Mesendoderm (in vitro differentiated cells): ENCODE results near the gene INPP1.
A peak's percentile ranks its signal among the peaks of the same experiment; 100 is the strongest.

Experiments
- DNase-seq: peaks from one replicate; pipeline ENCODE4 v3.0.0; 2013
- H2AK5ac ChIP-seq: 2 replicates; pipeline ENCODE4 v1.6.1; 2013; ENCODE audit warnings: low read length, inconsistent platforms
- H2BK120ac ChIP-seq: 2 replicates; pipeline ENCODE4 v1.6.1; 2013; ENCODE audit warnings: low read depth, mild to moderate bottlenecking, low read length, moderate library complexity, mixed read lengths
- H2BK15ac ChIP-seq: replicated peaks from 2 replicates; pipeline ENCODE4 v1.6.1; 2013; ENCODE audit warnings: low read depth, mild to moderate bottlenecking, moderate library complexity
- H2BK5ac ChIP-seq: 2 replicates; pipeline ENCODE4 v1.6.1; 2013; ENCODE audit warnings: low read length, inconsistent platforms
- H3K18ac ChIP-seq: 2 replicates; pipeline ENCODE4 v1.6.1; 2013; ENCODE audit warnings: mild to moderate bottlenecking, low read length, mixed read lengths
- H3K23ac ChIP-seq: one replicate; pipeline ENCODE4 v1.6.1; 2013; ENCODE audit warnings: low read length
- H3K27ac ChIP-seq: 2 replicates; pipeline ENCODE4 v1.5.1; 2013; ENCODE audit warnings: low read depth, mild to moderate bottlenecking, inconsistent platforms, low read length, moderate library complexity
- H3K27me3 ChIP-seq: 2 replicates; pipeline ENCODE4 v1.6.1; 2013; ENCODE audit warnings: low read length, control low read depth, mild to moderate bottlenecking, inconsistent platforms; ENCODE audit not compliant: insufficient read depth, poor library complexity
- H3K36me3 ChIP-seq: 2 replicates; pipeline ENCODE4 v1.6.1; 2013; ENCODE audit warnings: low read length, inconsistent platforms; ENCODE audit not compliant: control insufficient read depth, insufficient read depth
- H3K4ac ChIP-seq: one replicate; pipeline ENCODE4 v1.6.1; 2013; ENCODE audit warnings: low read depth, mild to moderate bottlenecking, low read length, moderate library complexity
- H3K4me1 ChIP-seq: 2 replicates; pipeline ENCODE4 v1.6.1; 2013; ENCODE audit warnings: low read depth, low read length, inconsistent platforms; ENCODE audit not compliant: control insufficient read depth
- H3K4me2 ChIP-seq: 2 replicates; pipeline ENCODE4 v1.6.1; 2013; ENCODE audit warnings: low read length
- H3K4me3 ChIP-seq: 2 replicates; pipeline ENCODE4 v1.5.1; 2013; ENCODE audit warnings: mild to moderate bottlenecking, low read length
- H3K56ac ChIP-seq: one replicate; pipeline ENCODE4 v1.6.1; 2013; ENCODE audit warnings: low read length
- H3K79me1 ChIP-seq: 2 replicates; pipeline ENCODE4 v1.6.1; 2013; ENCODE audit warnings: low read length, inconsistent platforms
- H3K79me2 ChIP-seq: 2 replicates; pipeline ENCODE4 v1.6.1; 2013; ENCODE audit warnings: mild to moderate bottlenecking, low read length; ENCODE audit not compliant: control insufficient read depth, insufficient read depth
- H3K9ac ChIP-seq: 2 replicates; pipeline ENCODE4 v1.6.1; 2013; ENCODE audit warnings: low read length, inconsistent platforms
- H4K5ac ChIP-seq: one replicate; pipeline ENCODE4 v1.6.1; 2013; ENCODE audit warnings: low read length
- H4K8ac ChIP-seq: one replicate; pipeline ENCODE4 v1.6.1; 2013; ENCODE audit warnings: low read depth, mild to moderate bottlenecking, control low read depth, low read length, moderate library complexity
- WGBS: extraction: QIAGEN DNeasy Blood & Tissue Kit; methylation state at CpG from one replicate; pipeline ENCODE4 v1.1.7; 2013; ENCODE audit warnings: low lambda C conversion rate, missing lambda C conversion rate; ENCODE audit not compliant: insufficient coverage; ENCODE audit errors: extremely low coverage; 5-methylcytosine and 5-hydroxymethylcytosine counted together

INPP1 gene

GRCh38 chr2:190407246-190407661 is 63.9 kb downstream of the INPP1 start:
- no peak overlapping the region for H2BK5ac ChIP-seq
- H3K4me3 ChIP-seq: no peak overlapping the region
- H3K4me2 ChIP-seq: peak overlapping the region; percentile 87
- H3K27ac ChIP-seq: no peak overlapping the region
- H2BK120ac ChIP-seq: no peak overlapping the region
- no peaks in the 10 kb centered on the region for H3K79me1 ChIP-seq
- no peak overlapping the region for H4K8ac ChIP-seq
- H3K4me1 ChIP-seq: peaks cover 5% of the 10 kb centered on the region
- H4K5ac ChIP-seq: no peak overlapping the region
- H3K18ac ChIP-seq: no peak overlapping the region
- no peak overlapping the region for H2BK15ac ChIP-seq
- peak overlapping the region; percentile 22 for H3K9ac ChIP-seq
- no peak overlapping the region for H2AK5ac ChIP-seq
- peak overlapping the region; percentile 58 for H3K56ac ChIP-seq
- DNase-seq: peak; percentile 75
- H3K23ac ChIP-seq: no peak overlapping the region
- H3K36me3 ChIP-seq: no peaks in the 10 kb centered on the region
- no peaks in the 10 kb centered on the region for H3K79me2 ChIP-seq
- peaks cover 5% of the 10 kb centered on the region for H3K27me3 ChIP-seq
- H3K4ac ChIP-seq: no peak overlapping the region
- WGBS: no CpG with 5 or more reads among the region's 11 CpGs

GRCh38 chr2:190407662-190408537 is 64.5 kb downstream of the INPP1 start, which contains the start of gene MFSD6:
Gene MFSD6 (plus strand): TSS chr2:190408355. CDS start chr2:190436030, 27,675 bp downstream.
- H3K27ac ChIP-seq: no peak within 1 kb of the TSS
- DNase-seq: peak; percentile 37
- no peak within 1 kb of the TSS for H4K5ac ChIP-seq
- WGBS: no CpG with 5 or more reads among the region's 98 CpGs
- H3K36me3 ChIP-seq: no peaks in the 10 kb centered on the region
- no peak within 1 kb of the TSS for H4K8ac ChIP-seq
- no peak within 1 kb of the TSS for H2AK5ac ChIP-seq
- H3K4me3 ChIP-seq: peak within 1 kb of the TSS; percentile 50
- H3K9ac ChIP-seq: peak within 1 kb of the TSS; percentile 45
- H3K4ac ChIP-seq: no peak within 1 kb of the TSS
- no peak within 1 kb of the TSS for H3K23ac ChIP-seq
- peaks cover 5% of the 10 kb centered on the region for H3K27me3 ChIP-seq
- peak within 1 kb of the TSS; percentile 87 for H3K4me2 ChIP-seq
- H3K18ac ChIP-seq: peak within 1 kb of the TSS; percentile 7
- H3K79me1 ChIP-seq: no peaks in the 10 kb centered on the region
- H3K56ac ChIP-seq: peak within 1 kb of the TSS; percentile 58
- no peak within 1 kb of the TSS for H2BK5ac ChIP-seq
- H3K79me2 ChIP-seq: no peaks in the 10 kb centered on the region
- H2BK120ac ChIP-seq: no peak within 1 kb of the TSS
- no peak within 1 kb of the TSS for H2BK15ac ChIP-seq
- peaks cover 5% of the 10 kb centered on the region for H3K4me1 ChIP-seq

GRCh38 chr2:190408538-190409271 is 65.3 kb downstream of the INPP1 start:
- no peak overlapping the region for H2AK5ac ChIP-seq
- no peaks in the 10 kb centered on the region for H3K79me1 ChIP-seq
- no peak overlapping the region for H3K4ac ChIP-seq
- peaks cover 5% of the 10 kb centered on the region for H3K4me1 ChIP-seq
- H3K9ac ChIP-seq: peak overlapping the region; percentile 45
- peak overlapping the region; percentile 50 for H3K4me3 ChIP-seq
- peak; percentile 15 for DNase-seq
- no peak overlapping the region for H4K8ac ChIP-seq
- peak overlapping the region; percentile 7 for H3K18ac ChIP-seq
- H2BK5ac ChIP-seq: no peak overlapping the region
- H3K23ac ChIP-seq: no peak overlapping the region
- H3K4me2 ChIP-seq: peak overlapping the region; percentile 87
- no peaks in the 10 kb centered on the region for H3K79me2 ChIP-seq
- no peak overlapping the region for H4K5ac ChIP-seq
- peaks cover 5% of the 10 kb centered on the region for H3K27me3 ChIP-seq
- no CpG with 5 or more reads among the region's 54 CpGs for WGBS
- no peak overlapping the region for H2BK120ac ChIP-seq
- no peak overlapping the region for H2BK15ac ChIP-seq
- peak overlapping the region; percentile 58 for H3K56ac ChIP-seq
- no peaks in the 10 kb centered on the region for H3K36me3 ChIP-seq
- H3K27ac ChIP-seq: no peak overlapping the region

- WGBS: no CpG with 5 or more reads among the region's 2 CpGs
- H4K5ac ChIP-seq: no peak overlapping the region
- no peak overlapping the region for H3K4me2 ChIP-seq
- H3K4me3 ChIP-seq: no peak overlapping the region
- no peak overlapping the region for H4K8ac ChIP-seq
- H3K56ac ChIP-seq: no peak overlapping the region
- H3K36me3 ChIP-seq: no peaks in the 10 kb centered on the region
- H2BK15ac ChIP-seq: no peak overlapping the region
- H2BK120ac ChIP-seq: no peak overlapping the region
- H2AK5ac ChIP-seq: no peak overlapping the region
- no peaks in the 10 kb centered on the region for H3K79me2 ChIP-seq
- no peak overlapping the region for H3K23ac ChIP-seq
- H3K27me3 ChIP-seq: peaks cover 5% of the 10 kb centered on the region
- peaks cover 2% of the 10 kb centered on the region for H3K4me1 ChIP-seq
- DNase-seq: no peak
- no peak overlapping the region for H3K4ac ChIP-seq
- no peak overlapping the region for H3K27ac ChIP-seq
- no peak overlapping the region for H2BK5ac ChIP-seq
- H3K79me1 ChIP-seq: no peaks in the 10 kb centered on the region
- H3K18ac ChIP-seq: no peak overlapping the region
- no peak overlapping the region for H3K9ac ChIP-seq
Observed at GRCh38 chr2:190409616-190410015, 66.2 kb downstream of the INPP1 start.

GRCh38 chr2:190410166-190410565 is 66.8 kb downstream of the INPP1 start:
- H2BK15ac ChIP-seq: no peak overlapping the region
- H3K4me2 ChIP-seq: no peak overlapping the region
- H2BK120ac ChIP-seq: no peak overlapping the region
- H3K4me3 ChIP-seq: no peak overlapping the region
- H2AK5ac ChIP-seq: no peak overlapping the region
- peaks cover 5% of the 10 kb centered on the region for H3K27me3 ChIP-seq
- no peak overlapping the region for H3K23ac ChIP-seq
- no peaks in the 10 kb centered on the region for H3K36me3 ChIP-seq
- peaks cover 2% of the 10 kb centered on the region for H3K4me1 ChIP-seq
- no peaks in the 10 kb centered on the region for H3K79me1 ChIP-seq
- no peak overlapping the region for H3K9ac ChIP-seq
- H2BK5ac ChIP-seq: no peak overlapping the region
- no CpG with 5 or more reads among the region's 3 CpGs for WGBS
- no peak overlapping the region for H3K56ac ChIP-seq
- no peak overlapping the region for H3K18ac ChIP-seq
- no peak overlapping the region for H4K5ac ChIP-seq
- no peak for DNase-seq
- H3K79me2 ChIP-seq: no peaks in the 10 kb centered on the region
- H4K8ac ChIP-seq: no peak overlapping the region
- H3K4ac ChIP-seq: no peak overlapping the region
- no peak overlapping the region for H3K27ac ChIP-seq
